AG09319 (cell line): Measurements from ENCODE around the gene SP2.

Source experiments
- DNase-seq: peaks from one replicate; pipeline ENCODE4 v3.0.0-alpha.2; 2010; ENCODE audit warnings: low read depth; ENCODE audit errors: extremely low read depth
- CTCF ChIP-seq: IDR thresholded peaks from 2 replicates; pipeline ENCODE4 v1.5.1; 2011; ENCODE audit warnings: low read depth, mild to moderate bottlenecking, inconsistent platforms, low read length, moderate library complexity

The SP2 gene

GRCh38 chr17:47884427-47884740 is 11.7 kb upstream of the SP2 start:
- TF ChIP-seq CTCF = no peak
- DNase-seq = no peak

GRCh38 chr17:47884905-47885730 is 10.9 kb upstream of the SP2 start:
- no peak for TF ChIP-seq CTCF
- DNase-seq = no peak

DNA sequence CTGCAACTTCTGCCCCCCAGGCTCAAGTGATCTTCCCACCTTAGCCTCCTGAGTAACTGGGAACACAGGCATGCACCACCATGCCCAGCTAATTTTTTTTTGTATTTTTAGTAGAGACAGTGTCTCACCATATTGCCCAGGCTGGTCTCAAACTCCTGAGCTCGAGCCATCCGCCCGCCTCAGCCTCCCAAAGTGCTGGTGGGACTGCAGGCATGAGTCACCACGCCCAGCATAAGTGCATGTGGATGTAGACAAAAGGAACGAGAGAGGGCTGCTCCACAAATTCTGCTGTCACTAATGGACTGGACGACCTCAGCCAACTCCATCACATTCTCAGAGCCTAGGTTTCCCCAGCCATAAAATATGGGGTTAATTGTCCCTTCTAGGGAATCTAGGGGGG is 7.7 kb upstream of the SP2 start:
- no peak for DNase-seq
- TF ChIP-seq CTCF = no peak

- DNase-seq = peak; percentile 49
- TF ChIP-seq CTCF = peak; percentile 92
Measured at GRCh38 chr17:47889734-47890529, 6.1 kb upstream of the SP2 start.

DNA sequence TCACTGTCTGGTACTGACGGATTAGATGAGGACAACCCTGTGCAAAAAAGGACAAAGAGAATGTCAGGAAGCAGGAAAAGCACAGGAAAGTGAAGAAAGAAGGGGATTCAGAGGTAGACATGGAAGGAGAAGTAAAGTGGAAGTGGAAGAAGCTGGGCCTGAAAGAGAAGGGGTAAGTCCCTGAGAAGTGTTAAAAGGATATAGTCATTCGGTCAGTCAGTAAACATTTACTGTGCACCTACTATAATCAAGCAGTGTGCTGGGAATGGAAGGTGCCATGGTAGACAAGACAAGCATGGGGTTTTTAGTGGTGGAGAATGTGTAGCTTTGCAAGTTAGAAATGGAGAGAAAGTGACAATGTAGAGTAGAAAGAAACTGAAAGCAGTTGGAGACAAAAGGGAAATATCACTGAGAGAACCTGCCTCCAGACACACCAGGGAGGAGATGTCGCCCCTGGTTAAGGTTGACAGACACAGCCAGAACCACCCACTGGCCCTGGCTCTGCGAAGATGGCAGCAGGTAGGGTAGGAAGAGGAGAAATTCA is 4.4 kb upstream of the SP2 start:
- no peak for DNase-seq

DNA sequence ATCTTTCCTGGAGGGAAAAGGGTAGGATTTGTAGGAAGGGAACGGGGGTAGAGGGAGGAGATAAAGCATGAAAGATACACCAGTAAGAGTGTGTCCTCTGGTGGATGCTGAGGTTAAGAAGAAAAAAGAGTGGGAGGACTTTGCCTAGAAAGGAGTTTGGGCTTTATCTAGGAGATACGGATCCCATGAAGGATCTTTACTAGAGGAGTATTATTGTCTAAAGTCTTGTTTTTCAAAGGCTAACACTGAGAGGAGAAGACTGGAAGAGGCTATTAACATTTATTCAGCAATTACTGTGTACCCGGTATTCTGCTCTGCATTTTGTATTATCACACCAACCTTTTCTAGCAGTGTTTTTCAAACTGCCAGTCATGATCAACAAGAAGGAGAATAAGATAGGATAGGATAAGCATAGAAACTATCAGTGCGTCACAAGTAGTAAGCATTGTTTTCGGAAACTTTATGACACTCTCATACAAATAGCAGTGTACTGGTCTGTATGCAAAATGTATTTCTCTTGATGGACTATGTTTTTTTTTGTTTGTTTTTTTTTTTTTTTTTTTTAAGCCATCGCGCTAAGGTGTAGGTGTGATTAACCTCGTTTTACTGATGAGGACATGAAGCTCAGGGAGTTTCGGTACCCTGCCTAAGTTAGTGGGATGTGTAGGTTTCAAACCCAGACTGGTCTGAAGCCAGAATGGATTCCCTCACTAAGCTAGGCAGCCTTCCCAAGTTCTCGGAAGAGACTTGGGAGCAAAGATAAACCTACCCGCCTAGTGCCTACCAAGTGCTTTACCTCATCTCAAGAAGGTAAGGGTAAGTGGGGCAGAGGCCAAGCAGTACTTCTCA is 1.3 kb upstream of the SP2 start:
- DNase-seq = no peak
- TF ChIP-seq CTCF = no peak

More for the DNA sequence above, 4.4 kb upstream of the SP2 start:
- no peak for TF ChIP-seq CTCF
